Fibroblast of lung (primary cell): ENCODE results near the gene ZC3H10. TPM values are rescaled to one million over a fixed set of nuclear protein-coding genes. Genes with fewer than 3 reads are reported as not detected.

ENCODE experiments used
- DNase-seq, 2 donors: peaks; one replicate each; pipeline versions ENCODE4 v3.0.0 to v3.0.0-alpha.2; 2010; ENCODE audit warnings: low read depth in 2 of 2
- H2AFZ ChIP-seq: 2 replicates; pipeline ENCODE4 v1.5.1; 2012; ENCODE audit warnings: low read length, control low read depth, inconsistent platforms
- H3K27ac ChIP-seq: 2 replicates; pipeline ENCODE4 v1.5.1; 2011; ENCODE audit warnings: low read length, control low read depth; ENCODE audit not compliant: insufficient read depth
- H3K27me3 ChIP-seq: 2 replicates; pipeline ENCODE4 v1.5.1; 2011; ENCODE audit warnings: mild to moderate bottlenecking, low read length; ENCODE audit not compliant: control insufficient read depth, insufficient read depth
- H3K36me3 ChIP-seq: 2 replicates; pipeline ENCODE4 v1.5.1; 2011; ENCODE audit warnings: low read length; ENCODE audit not compliant: control insufficient read depth, insufficient read depth
- H3K4me1 ChIP-seq: 2 replicates; pipeline ENCODE4 v1.5.1; 2011; ENCODE audit warnings: low read length; ENCODE audit not compliant: control insufficient read depth, insufficient read depth; ENCODE audit errors: extremely low read depth
- H3K4me2 ChIP-seq: 2 replicates; pipeline ENCODE4 v1.5.1; 2011; ENCODE audit warnings: low read length, control low read depth; ENCODE audit not compliant: insufficient read depth; ENCODE audit errors: extremely low read depth
- H3K4me3 ChIP-seq, 4 experiments: fragments of 200-600 bp in 1 of 4; sonication (generic) in 1 of 4; replicated peaks in 1 of 4; 2 replicates each; pipeline ENCODE4 v1.5.1; 2011 to 2016; ENCODE audit warnings: low read length in 4 of 4, low read depth in 3 of 4, mild to moderate bottlenecking in 3 of 4, control low read depth in 2 of 4, inconsistent platforms in 1 of 4, mixed read lengths in 1 of 4; ENCODE audit not compliant: insufficient read depth in 1 of 4; ENCODE audit errors: control extremely low read depth in 1 of 4
- H3K79me2 ChIP-seq: 2 replicates; pipeline ENCODE4 v1.5.1; 2012; ENCODE audit warnings: mild to moderate bottlenecking, low read length, inconsistent platforms; ENCODE audit not compliant: control insufficient read depth, insufficient read depth
- H3K9ac ChIP-seq: 2 replicates; pipeline ENCODE4 v1.5.1; 2011; ENCODE audit warnings: mild to moderate bottlenecking, low read length, control low read depth; ENCODE audit not compliant: insufficient read depth
- H3K9me3 ChIP-seq: 2 replicates; pipeline ENCODE4 v1.5.1; 2012; ENCODE audit warnings: low read depth, low read length; ENCODE audit not compliant: control insufficient read depth, insufficient read depth
- H4K20me1 ChIP-seq: 2 replicates; pipeline ENCODE4 v1.5.1; 2011; ENCODE audit warnings: low read length; ENCODE audit not compliant: control insufficient read depth, insufficient read depth; ENCODE audit errors: extremely low read depth
- EZH2 ChIP-seq: IDR thresholded peaks from 2 replicates; pipeline ENCODE4 v1.5.1; 2012; ENCODE audit warnings: low read length, control low read depth, mild to moderate bottlenecking; ENCODE audit errors: missing control alignments
- polyA plus RNA-seq, 2 donors: library from polyadenylated mRNA; depleted of rRNA in 1 of 2; stranded (reverse) in 1 of 2; unstranded in 1 of 2; fragments of >200 nt; gene quantifications; 2 replicates each; pipeline ENCODE4 v1.2.1, GENCODE V29; 2011 to 2012; ENCODE audit warnings: missing spikeins in 1 of 2
- total RNA-seq: library from RNA; depleted of rRNA; stranded (reverse); fragments of >200 nt; gene quantifications from 2 replicates; pipeline ENCODE4 v1.2.1, GENCODE V29; 2014
- TF ChIP-seq, protein P1 (sequence below), 2 donors: IDR thresholded peaks in 1 of 2; conservative IDR thresholded peaks in 1 of 2; 1 replicate in 1 of 2; 2 replicates in 1 of 2; pipeline ENCODE4 v1.5.1; 2011 to 2012; ENCODE audit warnings: low read length in 2 of 2, control low read depth in 1 of 2, inconsistent platforms in 1 of 2, low read depth in 1 of 2, mild to moderate bottlenecking in 1 of 2

Gene ZC3H10
- total and polyA plus RNA-seq, 2 donors (not counting 1 experiment from before 2014, with no cell fraction given), result 1.9 to 5.6 TPM

DNA sequence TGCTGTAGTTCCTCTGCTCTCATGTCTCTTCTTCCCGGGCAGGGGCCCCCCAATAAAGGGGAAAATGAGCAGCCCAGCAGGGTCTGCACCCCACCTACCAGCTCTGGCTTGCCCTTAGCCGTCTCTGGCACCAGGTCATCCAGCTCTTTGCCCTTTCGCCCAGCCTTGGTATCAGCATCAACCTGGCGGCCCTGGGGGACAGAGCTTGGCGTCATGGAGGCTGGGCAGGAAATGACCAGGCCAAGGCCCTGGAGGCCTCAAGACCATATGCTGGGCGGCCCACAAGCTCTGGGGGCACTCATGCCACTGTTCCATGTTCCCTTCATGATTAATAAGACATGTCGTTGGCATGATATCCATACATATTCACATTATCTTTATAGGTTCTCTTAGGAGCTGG is 54.8 kb downstream of the ZC3H10 start:
- Histone ChIP-seq H3K9me3 (no peaks in the 10 kb centered on the region), H3K4me1 (no peaks in the 10 kb centered on the region), H3K36me3 (peaks cover 26% of the 10 kb centered on the region), H3K4me2 (no peak overlapping the region), H2AFZ (no peak overlapping the region), H3K27me3 (no peaks in the 10 kb centered on the region), H4K20me1 (no peaks in the 10 kb centered on the region), H3K4me3 (no peak overlapping the region), H3K79me2 (no peaks in the 10 kb centered on the region), H3K9ac (no peak overlapping the region), H3K27ac (no peak overlapping the region)
- no peak for TF ChIP-seq EZH2
- TF ChIP-seq, protein P1, sequence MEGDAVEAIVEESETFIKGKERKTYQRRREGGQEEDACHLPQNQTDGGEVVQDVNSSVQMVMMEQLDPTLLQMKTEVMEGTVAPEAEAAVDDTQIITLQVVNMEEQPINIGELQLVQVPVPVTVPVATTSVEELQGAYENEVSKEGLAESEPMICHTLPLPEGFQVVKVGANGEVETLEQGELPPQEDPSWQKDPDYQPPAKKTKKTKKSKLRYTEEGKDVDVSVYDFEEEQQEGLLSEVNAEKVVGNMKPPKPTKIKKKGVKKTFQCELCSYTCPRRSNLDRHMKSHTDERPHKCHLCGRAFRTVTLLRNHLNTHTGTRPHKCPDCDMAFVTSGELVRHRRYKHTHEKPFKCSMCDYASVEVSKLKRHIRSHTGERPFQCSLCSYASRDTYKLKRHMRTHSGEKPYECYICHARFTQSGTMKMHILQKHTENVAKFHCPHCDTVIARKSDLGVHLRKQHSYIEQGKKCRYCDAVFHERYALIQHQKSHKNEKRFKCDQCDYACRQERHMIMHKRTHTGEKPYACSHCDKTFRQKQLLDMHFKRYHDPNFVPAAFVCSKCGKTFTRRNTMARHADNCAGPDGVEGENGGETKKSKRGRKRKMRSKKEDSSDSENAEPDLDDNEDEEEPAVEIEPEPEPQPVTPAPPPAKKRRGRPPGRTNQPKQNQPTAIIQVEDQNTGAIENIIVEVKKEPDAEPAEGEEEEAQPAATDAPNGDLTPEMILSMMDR (conservative IDR thresholded peaks at IDR 0.05 in 1 of 2, IDR thresholded peaks at IDR 0.05 in 1 of 2; ENCODE audit: low read depth in 1 of 2, low read length in 2 of 2), result no peak
- DNase-seq, result no peak

Other genes with a start within 250 kb of the ZC3H10 start
- gene PYM1, start 190.4 kb upstream of the ZC3H10 start, total RNA-seq, result 28.5 and 38.6 TPM in 2 replicates
- 27.8 and 29.3 TPM in 2 replicates for gene PYM1, start 190.4 kb upstream of the ZC3H10 start, polyA plus RNA-seq
- 24.4 and 51.9 TPM in 2 replicates for gene DGKA, start 187.1 kb upstream of the ZC3H10 start, total RNA-seq
- gene DGKA, start 187.1 kb upstream of the ZC3H10 start, polyA plus RNA-seq, result 41.4 and 44.7 TPM in 2 replicates
- 0.26 and 0.50 TPM in 2 replicates for gene PMEL, start 152.2 kb upstream of the ZC3H10 start, total RNA-seq
- gene PMEL, start 152.2 kb upstream of the ZC3H10 start, polyA plus RNA-seq, result 0.41 and 0.84 TPM in 2 replicates
- gene CDK2, start 151.4 kb upstream of the ZC3H10 start, total RNA-seq, result 12.7 and 14.6 TPM in 2 replicates
- 32.5 and 43.5 TPM in 2 replicates for gene CDK2, start 151.4 kb upstream of the ZC3H10 start, polyA plus RNA-seq
- gene RAB5B, start 144.2 kb upstream of the ZC3H10 start, total RNA-seq, result 46.2 and 55.3 TPM in 2 replicates
- gene RAB5B, start 144.2 kb upstream of the ZC3H10 start, polyA plus RNA-seq, result 144 and 193 TPM in 2 replicates
- 9.2 and 11.6 TPM in 2 replicates for gene SUOX, start 121.0 kb upstream of the ZC3H10 start, total RNA-seq
- gene SUOX, start 121.0 kb upstream of the ZC3H10 start, polyA plus RNA-seq, result 11.1 and 15.0 TPM in 2 replicates
- gene IKZF4, start 97.2 kb upstream of the ZC3H10 start, total RNA-seq, result 0.51 and 2.0 TPM in 2 replicates
- gene IKZF4, start 97.2 kb upstream of the ZC3H10 start, polyA plus RNA-seq, result 3.2 and 3.7 TPM in 2 replicates
- 86.2 and 125 TPM in 2 replicates for gene RPS26, start 76.3 kb upstream of the ZC3H10 start, total RNA-seq
- gene RPS26, start 76.3 kb upstream of the ZC3H10 start, polyA plus RNA-seq, result 739 and 1,779 TPM in 2 replicates
- 0.66 and 1.3 TPM in 2 replicates for gene ERBB3, start 38.1 kb upstream of the ZC3H10 start, total RNA-seq
- gene ERBB3, start 38.1 kb upstream of the ZC3H10 start, polyA plus RNA-seq, result 0.59 and 0.92 TPM in 2 replicates
- 92.2 and 93.5 TPM in 2 replicates for gene PA2G4, start 13.7 kb upstream of the ZC3H10 start, total RNA-seq
- gene PA2G4, start 13.7 kb upstream of the ZC3H10 start, polyA plus RNA-seq, result 202 and 342 TPM in 2 replicates
- gene RPL41, start 1.6 kb upstream of the ZC3H10 start, total RNA-seq, result 2,664 and 4,175 TPM in 2 replicates
- 6,961 and 9,604 TPM in 2 replicates for gene RPL41, start 1.6 kb upstream of the ZC3H10 start, polyA plus RNA-seq
- gene ESYT1, start 10.0 kb downstream of the ZC3H10 start, total RNA-seq, result 261 and 446 TPM in 2 replicates
- gene ESYT1, start 10.0 kb downstream of the ZC3H10 start, polyA plus RNA-seq, result 182 and 260 TPM in 2 replicates
- 71.7 and 98.6 TPM in 2 replicates for gene MYL6B, start 34.3 kb downstream of the ZC3H10 start, total RNA-seq
- 87.7 and 99.1 TPM in 2 replicates for gene MYL6B, start 34.3 kb downstream of the ZC3H10 start, polyA plus RNA-seq
- gene MYL6, start 40.1 kb downstream of the ZC3H10 start, total RNA-seq, result 1,163 and 1,517 TPM in 2 replicates
- gene MYL6, start 40.1 kb downstream of the ZC3H10 start, polyA plus RNA-seq, result 6,238 and 7,941 TPM in 2 replicates
- gene SMARCC2, start 71.2 kb downstream of the ZC3H10 start, total RNA-seq, result 55.5 and 70.8 TPM in 2 replicates
- gene SMARCC2, start 71.2 kb downstream of the ZC3H10 start, polyA plus RNA-seq, result 60.2 and 69.6 TPM in 2 replicates
- 120 and 199 TPM in 2 replicates for gene RNF41, start 103.7 kb downstream of the ZC3H10 start, total RNA-seq
- 88.4 and 99.7 TPM in 2 replicates for gene RNF41, start 103.7 kb downstream of the ZC3H10 start, polyA plus RNA-seq
- 25.9 and 29.2 TPM in 2 replicates for gene NABP2, start 106.1 kb downstream of the ZC3H10 start, total RNA-seq
- 39.7 and 65.5 TPM in 2 replicates for gene NABP2, start 106.1 kb downstream of the ZC3H10 start, polyA plus RNA-seq
- not detected in 2 replicates for gene SLC39A5, start 111.8 kb downstream of the ZC3H10 start, total RNA-seq
- not detected in 2 replicates for gene SLC39A5, start 111.8 kb downstream of the ZC3H10 start, polyA plus RNA-seq
- 9.0 and 14.9 TPM in 2 replicates for gene ANKRD52, start 140.1 kb downstream of the ZC3H10 start, total RNA-seq
- 12.2 and 15.8 TPM in 2 replicates for gene ANKRD52, start 140.1 kb downstream of the ZC3H10 start, polyA plus RNA-seq
- gene COQ10A, start 148.7 kb downstream of the ZC3H10 start, total RNA-seq, result 6.4 and 9.1 TPM in 2 replicates
- gene COQ10A, start 148.7 kb downstream of the ZC3H10 start, polyA plus RNA-seq, result 14.2 and 16.2 TPM in 2 replicates
- gene CS, start 182.1 kb downstream of the ZC3H10 start, total RNA-seq, result 70.4 and 117 TPM in 2 replicates
- gene CS, start 182.1 kb downstream of the ZC3H10 start, polyA plus RNA-seq, result 170 and 228 TPM in 2 replicates
- gene CNPY2, start 197.7 kb downstream of the ZC3H10 start, total RNA-seq, result 47.3 and 48.2 TPM in 2 replicates
- gene CNPY2, start 197.7 kb downstream of the ZC3H10 start, polyA plus RNA-seq, result 124 and 142 TPM in 2 replicates
- gene PAN2, start 215.7 kb downstream of the ZC3H10 start, total RNA-seq, result 18.5 and 25.9 TPM in 2 replicates
- gene PAN2, start 215.7 kb downstream of the ZC3H10 start, polyA plus RNA-seq, result 11.4 and 17.3 TPM in 2 replicates
- 0.17 TPM in 1 of 2 replicates, not detected in the other for gene IL23A, start 220.6 kb downstream of the ZC3H10 start, total RNA-seq
- gene IL23A, start 220.6 kb downstream of the ZC3H10 start, polyA plus RNA-seq, result 0.12 TPM in 1 of 2 replicates, not detected in the other
- gene STAT2, start 241.8 kb downstream of the ZC3H10 start, total RNA-seq, result 284 and 368 TPM in 2 replicates
- 112 and 148 TPM in 2 replicates for gene STAT2, start 241.8 kb downstream of the ZC3H10 start, polyA plus RNA-seq
- not detected in 2 replicates for gene APOF, start 244.6 kb downstream of the ZC3H10 start, total RNA-seq
- gene APOF, start 244.6 kb downstream of the ZC3H10 start, polyA plus RNA-seq, result not detected in 2 replicates